Trophoblast cell (in vitro differentiated cells and primary cell): Measurements from ENCODE around the gene PRELID1.
"Not testable (repeated sequence)": the region's sequence is repeated elsewhere in the genome, so short reads cannot be mapped to it uniquely, and the experiment has no call there.

Experiments used
- DNase-seq, 2 donors: peaks; one replicate each; pipeline ENCODE4 v3.0.0-alpha.2; 2016
- H2AFZ ChIP-seq: 2 replicates; pipeline ENCODE4 v1.6.1; 2013; ENCODE audit warnings: low read length, moderate library complexity, mild to moderate bottlenecking; ENCODE audit not compliant: insufficient read depth, poor library complexity
- H2AK5ac ChIP-seq: 2 replicates; pipeline ENCODE4 v1.6.1; 2013; ENCODE audit warnings: mild to moderate bottlenecking, low read length
- H2BK120ac ChIP-seq: 2 replicates; pipeline ENCODE4 v1.6.1; 2013; ENCODE audit warnings: low read length, mild to moderate bottlenecking, moderate library complexity; ENCODE audit not compliant: insufficient read depth, poor library complexity
- H2BK12ac ChIP-seq: 2 replicates; pipeline ENCODE4 v1.6.1; 2013; ENCODE audit warnings: mild to moderate bottlenecking, low read length, moderate library complexity
- H2BK5ac ChIP-seq: 2 replicates; pipeline ENCODE4 v1.6.1; 2013; ENCODE audit warnings: low read length, low read depth, moderate library complexity, mild to moderate bottlenecking; ENCODE audit not compliant: poor library complexity
- H3K14ac ChIP-seq: 2 replicates; pipeline ENCODE4 v1.6.1; 2013; ENCODE audit warnings: mild to moderate bottlenecking, low read length
- H3K18ac ChIP-seq: 2 replicates; pipeline ENCODE4 v1.6.1; 2013; ENCODE audit warnings: mild to moderate bottlenecking, low read length
- H3K23ac ChIP-seq: 2 replicates; pipeline ENCODE4 v1.6.1; 2013; ENCODE audit warnings: low read length
- H3K27ac ChIP-seq: 2 replicates; pipeline ENCODE4 v1.5.1; 2013; ENCODE audit warnings: low read depth, mild to moderate bottlenecking, inconsistent platforms, low read length, moderate library complexity
- H3K27me3 ChIP-seq: 2 replicates; pipeline ENCODE4 v1.6.1; 2013; ENCODE audit warnings: inconsistent platforms, mild to moderate bottlenecking, low read length, moderate library complexity; ENCODE audit not compliant: insufficient read depth
- H3K36me3 ChIP-seq, 2 experiments: 1 replicate in 1 of 2; 2 replicates in 1 of 2; pipeline ENCODE4 v1.6.1; 2013; ENCODE audit warnings: low read length in 2 of 2, mild to moderate bottlenecking in 2 of 2, moderate library complexity in 1 of 2; ENCODE audit not compliant: insufficient read depth in 2 of 2, control insufficient read depth in 1 of 2
- H3K4ac ChIP-seq: 2 replicates; pipeline ENCODE4 v1.6.1; 2013; ENCODE audit warnings: low read depth, mild to moderate bottlenecking, low read length, moderate library complexity
- H3K4me1 ChIP-seq, 2 experiments: 1 replicate in 1 of 2; 2 replicates in 1 of 2; pipeline ENCODE4 v1.6.1; 2013; ENCODE audit warnings: low read length in 2 of 2, mild to moderate bottlenecking in 2 of 2, moderate library complexity in 1 of 2; ENCODE audit not compliant: insufficient read depth in 2 of 2, control insufficient read depth in 1 of 2
- H3K4me2 ChIP-seq: 2 replicates; pipeline ENCODE4 v1.6.1; 2013; ENCODE audit warnings: inconsistent platforms, mild to moderate bottlenecking, low read length, moderate library complexity
- H3K4me3 ChIP-seq: 2 replicates; pipeline ENCODE4 v1.5.1; 2013; ENCODE audit warnings: mild to moderate bottlenecking, low read depth, low read length, inconsistent platforms
- H3K79me1 ChIP-seq: one replicate; pipeline ENCODE4 v1.6.1; 2013; ENCODE audit warnings: low read length
- H3K79me2 ChIP-seq: 2 replicates; pipeline ENCODE4 v1.6.1; 2013; ENCODE audit warnings: low read length, mild to moderate bottlenecking; ENCODE audit not compliant: control insufficient read depth, insufficient read depth, poor library complexity
- H3K9ac ChIP-seq: 2 replicates; pipeline ENCODE4 v1.6.1; 2013; ENCODE audit warnings: mild to moderate bottlenecking, low read length
- H3K9me3 ChIP-seq: 2 replicates; pipeline ENCODE4 v1.6.1; 2013; ENCODE audit warnings: low read depth, mild to moderate bottlenecking, control low read depth, inconsistent platforms, low read length; ENCODE audit not compliant: insufficient read depth
- H4K12ac ChIP-seq: 2 replicates; pipeline ENCODE4 v1.6.1; 2013; ENCODE audit warnings: low read depth, mild to moderate bottlenecking, low read length, moderate library complexity
- H4K8ac ChIP-seq: 2 replicates; pipeline ENCODE4 v1.6.1; 2013; ENCODE audit warnings: low read depth, mild to moderate bottlenecking, low read length, moderate library complexity
- H4K91ac ChIP-seq: one replicate; pipeline ENCODE4 v1.6.1; 2013; ENCODE audit warnings: low read depth, mild to moderate bottlenecking, low read length, moderate library complexity
- WGBS: extraction: QIAGEN DNeasy Blood & Tissue Kit; methylation state at CpG from one replicate; pipeline ENCODE4 v1.1.7; 2013; ENCODE audit warnings: missing lambda C conversion rate; ENCODE audit not compliant: insufficient read length, insufficient coverage; ENCODE audit errors: extremely low coverage; 5-methylcytosine and 5-hydroxymethylcytosine counted together

The PRELID1 gene

DNA sequence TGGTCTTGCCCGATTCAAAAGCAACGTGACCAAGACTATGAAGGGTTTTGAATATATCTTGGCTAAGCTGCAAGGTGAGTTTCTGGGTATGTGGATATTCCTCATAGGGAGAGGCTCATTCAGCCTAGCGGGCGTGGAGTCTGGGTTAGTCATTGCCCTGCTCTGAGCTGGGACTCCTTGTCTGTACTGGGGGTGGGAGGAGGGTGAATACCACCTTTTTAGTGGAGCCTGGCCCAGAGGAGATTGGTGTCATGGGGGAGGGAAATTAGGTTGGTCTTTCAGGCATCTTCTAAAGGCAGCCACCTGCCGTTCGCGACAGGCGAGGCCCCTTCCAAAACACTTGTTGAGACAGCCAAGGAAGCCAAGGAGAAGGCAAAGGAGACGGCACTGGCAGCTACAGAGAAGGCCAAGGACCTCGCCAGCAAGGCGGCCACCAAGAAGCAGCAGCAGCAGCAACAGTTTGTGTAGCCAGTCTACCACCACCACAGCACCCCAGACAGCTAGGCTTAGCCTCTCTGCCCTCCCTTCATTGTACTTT is 2.6 kb downstream of the PRELID1 start:
- not testable (repeated sequence) for H2AFZ ChIP-seq, H2AK5ac ChIP-seq, H2BK5ac ChIP-seq, H4K12ac ChIP-seq, H3K4me2 ChIP-seq, H3K79me1 ChIP-seq, H3K9me3 ChIP-seq, H3K27ac ChIP-seq, H3K4ac ChIP-seq, H3K9ac ChIP-seq, H4K91ac ChIP-seq, H3K14ac ChIP-seq, H4K8ac ChIP-seq, H3K4me3 ChIP-seq, DNase-seq, H3K18ac ChIP-seq, H3K27me3 ChIP-seq, H2BK120ac ChIP-seq, H3K23ac ChIP-seq, H2BK12ac ChIP-seq
- Histone ChIP-seq H3K79me2 (peaks cover 12% of the 10 kb centered on the region), H3K4me1 (peaks cover 20 to 28% of the 10 kb centered on the region in 2 experiments), H3K36me3 (peaks cover 28 to 34% of the 10 kb centered on the region in 2 experiments)
- WGBS = no CpG with 5 or more reads among the region's 11 CpGs

DNA sequence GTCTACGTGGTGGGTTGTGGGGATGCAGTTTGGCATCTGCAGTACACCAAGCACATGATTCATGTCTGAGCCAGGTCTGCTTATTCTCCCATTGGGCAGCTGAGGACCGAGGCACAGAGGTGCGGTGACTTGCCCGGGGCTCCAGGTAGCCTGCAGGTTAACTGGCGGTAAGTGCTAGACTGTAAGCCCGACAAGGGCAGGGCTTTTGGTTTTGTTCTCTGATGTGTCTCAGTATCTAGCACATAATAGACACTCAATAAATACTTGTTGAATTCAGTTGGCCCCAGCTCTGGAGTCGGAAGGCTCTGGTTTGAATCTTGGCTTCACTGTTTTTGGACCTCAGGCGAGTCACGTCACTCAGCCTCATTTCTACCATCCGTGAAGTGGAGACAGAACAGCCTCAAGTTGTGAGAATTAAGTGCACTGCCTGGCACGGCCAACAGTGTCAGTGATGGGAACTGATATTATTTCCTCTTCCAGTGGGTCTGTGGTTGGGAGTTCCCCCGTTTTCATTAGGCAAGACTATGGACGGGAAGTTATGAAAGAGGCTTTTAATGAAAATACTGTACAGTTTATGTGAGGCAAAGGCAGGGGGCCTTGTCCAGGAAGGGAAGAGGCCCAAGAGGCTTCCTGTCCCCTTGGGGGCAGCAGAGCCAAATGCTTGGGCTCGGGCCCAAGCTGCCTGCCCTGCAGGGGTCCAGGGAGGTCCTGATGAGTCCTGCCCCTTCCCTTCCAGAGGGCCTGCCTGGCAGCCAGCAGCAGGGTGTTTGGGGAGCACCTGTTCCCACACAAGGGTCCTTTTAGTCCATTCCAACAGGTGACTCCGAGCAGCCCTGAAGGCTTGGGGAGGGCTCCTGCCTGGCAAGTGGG is 3.3 kb downstream of the PRELID1 start:
- no peak overlapping the region for H3K14ac ChIP-seq
- no peak overlapping the region for H2AK5ac ChIP-seq
- peak in 1 of 2 donors; percentile 38 for DNase-seq
- no peak overlapping the region for H3K4me2 ChIP-seq
- no peaks in the 10 kb centered on the region for H3K9me3 ChIP-seq
- no peak overlapping the region for H2BK12ac ChIP-seq
- peaks cover 15% of the 10 kb centered on the region for H3K79me2 ChIP-seq
- H3K18ac ChIP-seq = no peak overlapping the region
- no peak overlapping the region for H3K27ac ChIP-seq
- no peak overlapping the region for H4K91ac ChIP-seq
- H3K79me1 ChIP-seq = peaks cover 14% of the 10 kb centered on the region
- H3K9ac ChIP-seq = no peak overlapping the region
- no peak overlapping the region for H4K8ac ChIP-seq
- peaks cover 19 to 26% of the 10 kb centered on the region in 2 experiments for H3K4me1 ChIP-seq
- no peak overlapping the region for H2AFZ ChIP-seq
- no peak overlapping the region for H3K4me3 ChIP-seq
- H3K23ac ChIP-seq = no peak overlapping the region
- no peak overlapping the region for H4K12ac ChIP-seq
- H2BK120ac ChIP-seq = no peak overlapping the region
- H3K4ac ChIP-seq = no peak overlapping the region
- no peak overlapping the region for H2BK5ac ChIP-seq
- no CpG with 5 or more reads among the region's 15 CpGs for WGBS
- peaks cover 28 to 30% of the 10 kb centered on the region in 2 experiments for H3K36me3 ChIP-seq
- no peaks in the 10 kb centered on the region for H3K27me3 ChIP-seq

DNA sequence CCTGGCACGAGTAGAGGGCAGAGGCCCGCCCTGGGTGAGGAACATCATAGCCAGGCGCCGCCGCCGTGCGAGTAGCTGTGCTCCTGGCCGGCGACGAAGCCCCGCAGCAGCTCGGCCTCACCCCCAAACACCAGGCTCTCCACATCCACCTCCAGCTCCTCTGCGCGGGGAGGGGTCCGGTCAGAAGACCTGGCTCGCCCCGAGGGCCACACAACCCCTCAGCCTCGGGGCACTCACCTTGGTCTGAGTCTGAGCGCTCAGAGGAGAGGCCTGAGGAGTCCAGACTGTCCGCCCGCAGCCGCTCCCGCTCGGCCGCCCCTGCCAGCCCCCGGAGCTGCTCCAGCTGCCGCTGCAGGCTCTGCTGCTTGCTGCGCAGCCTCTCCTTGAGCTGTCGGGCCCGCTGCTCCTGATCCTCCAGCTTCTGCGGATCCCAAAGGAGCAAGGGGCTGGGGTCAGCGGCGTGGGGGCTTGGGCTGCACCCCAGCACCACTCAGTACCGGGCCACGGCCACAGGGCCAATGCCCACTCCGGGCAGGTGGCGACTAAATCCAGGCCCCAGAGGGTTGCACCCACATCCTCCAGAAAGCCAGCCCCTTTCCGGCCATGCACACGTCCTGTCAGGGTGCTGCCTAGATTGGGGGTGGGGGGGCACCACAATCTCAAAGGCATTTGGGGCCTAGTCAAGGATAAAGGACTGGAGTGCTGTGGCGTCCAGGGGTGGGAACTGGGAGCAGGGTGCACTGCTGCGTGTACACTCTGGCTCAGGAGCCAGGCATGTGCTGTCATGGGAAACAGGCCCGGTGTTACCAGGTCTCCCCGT is 4.2 kb downstream of the PRELID1 start:
- peaks cover 20% of the 10 kb centered on the region for H3K79me1 ChIP-seq
- no peak overlapping the region for H3K18ac ChIP-seq
- peaks cover 28 to 30% of the 10 kb centered on the region in 2 experiments for H3K36me3 ChIP-seq
- H4K12ac ChIP-seq = no peak overlapping the region
- H3K27ac ChIP-seq = no peak overlapping the region
- no peak overlapping the region for H2BK5ac ChIP-seq
- H4K8ac ChIP-seq = no peak overlapping the region
- H3K79me2 ChIP-seq = peaks cover 15% of the 10 kb centered on the region
- no peak overlapping the region for H4K91ac ChIP-seq
- no peaks in the 10 kb centered on the region for H3K9me3 ChIP-seq
- no peak overlapping the region for H3K9ac ChIP-seq
- no peak overlapping the region for H3K4me2 ChIP-seq
- WGBS = no CpG with 5 or more reads among the region's 43 CpGs
- H2BK120ac ChIP-seq = no peak overlapping the region
- H3K4ac ChIP-seq = no peak overlapping the region
- H3K23ac ChIP-seq = no peak overlapping the region
- no peak overlapping the region for H3K14ac ChIP-seq
- no peak for DNase-seq
- H3K27me3 ChIP-seq = no peaks in the 10 kb centered on the region
- H2AK5ac ChIP-seq = no peak overlapping the region
- H2BK12ac ChIP-seq = no peak overlapping the region
- H3K4me3 ChIP-seq = no peak overlapping the region
- H2AFZ ChIP-seq = no peak overlapping the region
- H3K4me1 ChIP-seq = peaks cover 15 to 22% of the 10 kb centered on the region in 2 experiments

DNA sequence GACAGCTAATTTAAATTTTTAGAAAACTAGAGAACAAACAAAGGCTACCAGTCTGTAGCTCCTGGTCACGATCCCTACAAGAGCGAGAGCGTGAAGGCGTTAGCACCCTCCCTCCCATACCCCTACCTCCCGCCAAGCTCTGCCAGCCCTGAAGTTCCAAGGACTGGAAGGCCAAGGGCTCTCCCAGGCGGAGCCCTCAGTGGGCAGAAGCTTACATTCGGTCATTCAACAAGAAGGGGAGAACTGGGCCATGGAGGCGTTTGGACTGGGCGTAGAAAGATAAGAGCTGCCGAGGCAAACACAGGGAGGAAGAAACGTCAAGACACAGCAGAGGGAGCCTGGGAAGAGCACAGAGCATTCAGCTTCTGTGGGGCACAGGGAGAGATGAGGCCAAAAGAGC is 5.1 kb downstream of the PRELID1 start:
- no peak overlapping the region for H3K23ac ChIP-seq
- H3K9ac ChIP-seq = no peak overlapping the region
- no peak overlapping the region for H3K4ac ChIP-seq
- peaks cover 17 to 23% of the 10 kb centered on the region in 2 experiments for H3K4me1 ChIP-seq
- WGBS = no CpG with 5 or more reads among the region's 11 CpGs
- no peak overlapping the region for H2AK5ac ChIP-seq
- no peak overlapping the region for H3K27ac ChIP-seq
- H4K91ac ChIP-seq = no peak overlapping the region
- H2BK12ac ChIP-seq = no peak overlapping the region
- H4K12ac ChIP-seq = no peak overlapping the region
- no peak overlapping the region for H3K18ac ChIP-seq
- H3K36me3 ChIP-seq = peaks cover 28 to 30% of the 10 kb centered on the region in 2 experiments
- H2BK5ac ChIP-seq = no peak overlapping the region
- no peaks in the 10 kb centered on the region for H3K9me3 ChIP-seq
- no peak overlapping the region for H2BK120ac ChIP-seq
- no peak for DNase-seq
- no peak overlapping the region for H2AFZ ChIP-seq
- no peak overlapping the region for H3K14ac ChIP-seq
- H3K79me2 ChIP-seq = peaks cover 9% of the 10 kb centered on the region
- H3K4me3 ChIP-seq = no peak overlapping the region
- no peaks in the 10 kb centered on the region for H3K27me3 ChIP-seq
- H3K4me2 ChIP-seq = no peak overlapping the region
- peaks cover 14% of the 10 kb centered on the region for H3K79me1 ChIP-seq
- H4K8ac ChIP-seq = no peak overlapping the region
